Osteoblast (primary cell): ENCODE data around the gene BCL2L14. TPM values are rescaled to one million over a fixed set of nuclear protein-coding genes. Genes with fewer than 3 reads are reported as not detected.

Experiments used
- DNase-seq: peaks from one replicate; pipeline ENCODE4 v3.0.0; 2011; ENCODE audit warnings: low spot score, mixed read lengths; ENCODE audit not compliant: insufficient read length; ENCODE audit errors: missing footprints
- H2AFZ ChIP-seq: 2 replicates; pipeline ENCODE4 v1.6.0; 2011; ENCODE audit warnings: mild to moderate bottlenecking, low read length
- H3K27ac ChIP-seq: 2 replicates; pipeline ENCODE4 v1.5.1; 2011; ENCODE audit warnings: mild to moderate bottlenecking, low read depth, low read length, moderate library complexity
- H3K27me3 ChIP-seq: 2 replicates; pipeline ENCODE4 v1.6.0; 2012; ENCODE audit warnings: mild to moderate bottlenecking, control low read depth, inconsistent platforms, low read length, moderate library complexity; ENCODE audit not compliant: insufficient read depth
- H3K36me3 ChIP-seq: 2 replicates; pipeline ENCODE4 v1.5.1; 2011; ENCODE audit warnings: mild to moderate bottlenecking, low read length, control low read depth, moderate library complexity; ENCODE audit not compliant: insufficient read depth
- H3K4me1 ChIP-seq: 2 replicates; pipeline ENCODE4 v1.5.1; 2011; ENCODE audit warnings: mild to moderate bottlenecking, low read length, control low read depth, moderate library complexity; ENCODE audit not compliant: insufficient read depth
- H3K4me2 ChIP-seq: 2 replicates; pipeline ENCODE4 v1.6.0; 2011; ENCODE audit warnings: mild to moderate bottlenecking, low read length; ENCODE audit not compliant: insufficient read depth
- H3K4me3 ChIP-seq: fragments of 200-600 bp; sonication (generic); 3 replicates; pipeline ENCODE4 v1.5.1; 2012; ENCODE audit warnings: mild to moderate bottlenecking, low read length, inconsistent platforms; ENCODE audit not compliant: insufficient read depth
- H3K79me2 ChIP-seq: 2 replicates; pipeline ENCODE4 v1.6.0; 2012; ENCODE audit warnings: mild to moderate bottlenecking, low read length, control low read depth, inconsistent platforms; ENCODE audit not compliant: insufficient read depth
- H3K9me3 ChIP-seq: 2 replicates; pipeline ENCODE4 v1.5.1; 2011; ENCODE audit warnings: low read depth, low read length, control low read depth
- H4K20me1 ChIP-seq: 2 replicates; pipeline ENCODE4 v1.6.0; 2012; ENCODE audit warnings: mild to moderate bottlenecking, low read length, control low read depth; ENCODE audit not compliant: insufficient read depth
- CTCF ChIP-seq: IDR thresholded peaks from 2 replicates; pipeline ENCODE4 v1.5.1; 2011; ENCODE audit warnings: mild to moderate bottlenecking, low read depth, low read length, moderate library complexity; ENCODE audit errors: extremely low read depth
- total RNA-seq: library from RNA; depleted of rRNA; stranded (reverse); fragments of >200 nt; gene quantifications from 2 replicates; pipeline ENCODE4 v1.2.3, GENCODE V29; 2012

BCL2L14 gene
- total RNA-seq = not detected in 2 replicates

- Histone ChIP-seq H3K36me3 (no peaks in the 10 kb centered on the region), H2AFZ (no peak within 1 kb of the TSS), H3K27ac (no peak within 1 kb of the TSS), H3K4me2 (peak within 1 kb of the TSS; percentile 51), H4K20me1 (no peaks in the 10 kb centered on the region), H3K9me3 (no peaks in the 10 kb centered on the region), H3K27me3 (peaks cover 23% of the 10 kb centered on the region), H3K4me3 (peak within 1 kb of the TSS; percentile 10), H3K4me1 (no peaks in the 10 kb centered on the region), H3K79me2 (no peaks in the 10 kb centered on the region)
- no peak for DNase-seq
- TF ChIP-seq CTCF = no peak
Measured at GRCh38 chr12:12070674-12071656, at the start of gene BCL2L14. BCL2L14 (plus strand) TSS chr12:12070939; CDS start chr12:12079306, 8,367 bp downstream.

GRCh38 chr12:12022306-12022936, 48.3 kb upstream of the BCL2L14 start:
- Histone ChIP-seq H4K20me1 (no peaks in the 10 kb centered on the region), H3K4me1 (peaks cover 5% of the 10 kb centered on the region), H3K9me3 (no peaks in the 10 kb centered on the region), H2AFZ (no peak overlapping the region), H3K36me3 (no peaks in the 10 kb centered on the region), H3K4me2 (no peak overlapping the region), H3K79me2 (no peaks in the 10 kb centered on the region), H3K27me3 (peaks cover 4% of the 10 kb centered on the region), H3K27ac (no peak overlapping the region), H3K4me3 (no peak overlapping the region)
- DNase-seq = no peak
- TF ChIP-seq CTCF = no peak

GRCh38 chr12:12023456-12023855, 47.3 kb upstream of the BCL2L14 start:
- TF ChIP-seq CTCF = no peak
- no peak overlapping the region for H3K27ac ChIP-seq
- no peaks in the 10 kb centered on the region for H3K36me3 ChIP-seq
- no peak overlapping the region for H2AFZ ChIP-seq
- no peak for DNase-seq
- no peak overlapping the region for H3K4me3 ChIP-seq
- no peaks in the 10 kb centered on the region for H4K20me1 ChIP-seq
- H3K4me1 ChIP-seq = peaks cover under 1% of the 10 kb centered on the region
- H3K9me3 ChIP-seq = no peaks in the 10 kb centered on the region
- H3K79me2 ChIP-seq = no peaks in the 10 kb centered on the region
- peaks cover 4% of the 10 kb centered on the region for H3K27me3 ChIP-seq
- no peak overlapping the region for H3K4me2 ChIP-seq
